Measurements from ENCODE around the gene PTPRE. TPM values are rescaled to one million over a fixed set of nuclear protein-coding genes. Genes with fewer than 3 reads are reported as not detected.
A peak's percentile ranks its signal among the peaks of the same experiment; 100 is the strongest.

PTPRE gene
- total RNA-seq, 6 donors from 2014 or later, result 49.9 to 89.2 (median 64.2) TPM

DNA sequence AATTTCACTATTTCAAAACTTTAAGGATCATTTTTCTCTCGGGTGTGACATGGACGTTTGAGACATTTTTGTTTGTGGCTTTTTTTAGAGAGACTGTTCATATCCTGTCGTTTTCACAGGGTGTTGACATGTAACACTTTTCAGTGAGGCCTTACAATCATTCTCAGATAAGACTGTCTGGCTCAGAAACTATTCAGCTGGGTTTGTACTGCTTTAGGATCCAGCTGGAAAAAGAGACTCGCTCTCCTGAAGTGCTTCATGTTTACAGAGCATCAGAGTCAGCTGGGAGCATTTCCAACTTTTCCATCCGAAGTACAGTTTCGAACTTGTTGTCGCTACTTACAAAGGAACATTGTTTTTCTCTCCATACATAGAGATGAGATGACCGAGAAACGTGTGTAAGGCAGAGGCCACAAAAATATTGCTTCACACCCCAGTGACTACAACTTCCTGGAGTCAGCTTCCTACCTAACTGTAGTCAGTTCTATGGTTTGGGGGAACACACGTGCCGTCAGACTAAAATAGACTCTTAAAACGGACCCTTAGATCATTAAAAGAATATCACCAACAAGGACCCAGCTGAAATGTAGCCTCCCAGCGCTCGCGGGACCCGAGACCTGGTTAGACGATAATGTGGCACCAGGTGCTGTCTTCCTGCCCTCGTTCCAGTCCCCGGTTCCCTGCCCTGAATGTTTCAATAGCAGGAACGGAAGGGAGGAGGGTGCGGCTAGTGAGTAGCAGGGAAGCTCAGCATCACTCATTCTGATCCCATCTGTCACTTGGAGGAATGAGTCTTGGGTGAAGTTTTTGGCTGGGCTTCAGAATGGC, 141.3 kb downstream of the PTPRE start:
- Histone ChIP-seq H3K4me1 (peaks cover 19 to 50% (median 43%) of the 10 kb centered on the region in 4 donors), H3K27me3 (no peaks in the 10 kb centered on the region), H3K4me3 (peak overlapping the region in 3 of 4 donors; percentile 25 to 50 (median 39)), H3K9me3 (no peaks in the 10 kb centered on the region), H3K36me3 (peaks cover 0 to 30% (median 5%) of the 10 kb centered on the region in 4 donors), H3K27ac (peak overlapping the region; percentile 87 to 89 (median 88))
- ATAC-seq (ENCODE audit: low FRiP score in 2 of 2), result peak in 1 of 2 donors; percentile 60
- 21 to 31% methylated on average over 21 of the region's 21 CpGs for WGBS, 2 donors
- TF ChIP-seq, protein P1, sequence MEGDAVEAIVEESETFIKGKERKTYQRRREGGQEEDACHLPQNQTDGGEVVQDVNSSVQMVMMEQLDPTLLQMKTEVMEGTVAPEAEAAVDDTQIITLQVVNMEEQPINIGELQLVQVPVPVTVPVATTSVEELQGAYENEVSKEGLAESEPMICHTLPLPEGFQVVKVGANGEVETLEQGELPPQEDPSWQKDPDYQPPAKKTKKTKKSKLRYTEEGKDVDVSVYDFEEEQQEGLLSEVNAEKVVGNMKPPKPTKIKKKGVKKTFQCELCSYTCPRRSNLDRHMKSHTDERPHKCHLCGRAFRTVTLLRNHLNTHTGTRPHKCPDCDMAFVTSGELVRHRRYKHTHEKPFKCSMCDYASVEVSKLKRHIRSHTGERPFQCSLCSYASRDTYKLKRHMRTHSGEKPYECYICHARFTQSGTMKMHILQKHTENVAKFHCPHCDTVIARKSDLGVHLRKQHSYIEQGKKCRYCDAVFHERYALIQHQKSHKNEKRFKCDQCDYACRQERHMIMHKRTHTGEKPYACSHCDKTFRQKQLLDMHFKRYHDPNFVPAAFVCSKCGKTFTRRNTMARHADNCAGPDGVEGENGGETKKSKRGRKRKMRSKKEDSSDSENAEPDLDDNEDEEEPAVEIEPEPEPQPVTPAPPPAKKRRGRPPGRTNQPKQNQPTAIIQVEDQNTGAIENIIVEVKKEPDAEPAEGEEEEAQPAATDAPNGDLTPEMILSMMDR (IDR thresholded peaks at IDR 0.05), result no peak
- no peak for TF ChIP-seq POLR2A (IDR thresholded peaks at IDR 0.05)
- peak in 1 of 2 donors; percentile 59 for DNase-seq

DNA sequence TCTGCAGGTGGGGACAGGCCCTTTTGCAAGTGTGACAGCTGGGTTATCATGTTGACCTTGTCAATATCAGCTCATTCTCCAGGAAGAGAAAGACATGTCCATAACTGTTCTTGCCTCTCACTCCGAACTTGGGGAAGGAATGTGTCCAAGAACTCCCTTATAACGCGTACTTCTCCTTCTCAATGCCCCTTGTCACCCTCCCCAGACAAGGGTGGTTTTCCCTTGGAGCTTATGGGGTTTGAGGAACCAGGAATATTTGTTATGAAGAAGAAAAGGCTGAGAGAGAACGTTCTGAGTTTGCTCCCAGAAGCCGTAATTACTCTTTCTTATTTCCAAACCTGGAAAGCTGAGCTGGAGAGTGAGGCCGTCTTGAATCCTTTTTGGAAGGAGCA, 141.9 kb downstream of the PTPRE start:
- DNase-seq (no peak), ATAC-seq (ENCODE audit: low FRiP score in 2 of 2) (no peak)
- Histone ChIP-seq H3K36me3 (peaks cover 0 to 33% (median 6%) of the 10 kb centered on the region in 4 donors), H3K4me3 (peak overlapping the region; percentile 22 to 50 (median 32)), H3K4me1 (peaks cover 19 to 54% (median 43%) of the 10 kb centered on the region in 4 donors), H3K9me3 (no peaks in the 10 kb centered on the region), H3K27ac (peak overlapping the region; percentile 87 to 89 (median 88)), H3K27me3 (no peaks in the 10 kb centered on the region)
- no peak for TF ChIP-seq POLR2A (IDR thresholded peaks at IDR 0.05)
- TF ChIP-seq EP300 (IDR thresholded peaks at IDR 0.05), result no peak
- TF ChIP-seq POLR2AphosphoS5 (IDR thresholded peaks at IDR 0.05), result no peak
- TF ChIP-seq, protein P1 (IDR thresholded peaks at IDR 0.05), result no peak
- 67 to 71% methylated on average over 6 of the region's 6 CpGs for WGBS, 2 donors

DNA sequence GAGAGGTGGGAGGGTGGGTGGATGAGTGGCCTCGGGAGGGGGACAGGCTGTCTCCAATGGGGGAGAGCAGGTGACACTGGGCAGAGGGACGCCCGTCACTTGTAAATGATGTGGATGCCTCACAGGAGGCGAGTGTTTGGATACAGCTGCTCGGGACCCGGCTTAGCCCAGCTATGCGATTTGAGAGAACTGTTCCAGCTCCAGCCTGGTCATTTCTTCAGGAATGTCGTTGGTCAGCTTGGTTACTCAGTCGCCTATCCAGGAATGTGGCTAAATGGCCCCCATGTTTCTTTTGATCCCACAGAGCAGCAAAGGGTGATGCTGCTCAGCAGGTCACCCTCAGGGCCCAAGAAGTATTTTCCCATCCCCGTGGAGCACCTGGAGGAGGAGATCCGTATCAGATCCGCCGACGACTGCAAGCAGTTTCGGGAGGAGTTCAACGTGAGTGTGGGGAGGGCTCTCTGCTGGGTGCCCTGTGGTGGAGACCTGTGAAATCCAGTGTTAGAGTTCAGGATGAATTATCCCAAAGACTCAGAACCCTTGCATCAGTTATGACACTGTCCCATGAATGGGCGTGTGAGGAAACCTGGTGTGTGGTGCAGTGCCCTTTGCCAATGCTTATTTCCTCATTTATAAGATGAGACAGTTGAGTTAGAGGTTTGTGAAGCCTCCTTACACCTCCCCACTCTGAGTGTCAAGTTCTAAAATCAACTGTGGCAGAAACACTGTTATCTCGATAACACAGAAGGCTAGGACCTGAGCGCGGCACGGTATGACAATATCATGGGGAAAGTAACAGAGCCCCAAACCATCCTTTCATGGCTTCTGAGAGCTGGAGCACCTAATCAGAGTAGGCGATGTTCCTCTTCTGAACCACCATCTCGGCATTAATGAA, 142.6 kb downstream of the PTPRE start:
- no peaks in the 10 kb centered on the region for H3K9me3 ChIP-seq
- H3K4me1 ChIP-seq, result peaks cover 19 to 54% (median 44%) of the 10 kb centered on the region in 4 donors
- peaks cover 0 to 35% (median 6%) of the 10 kb centered on the region in 4 donors for H3K36me3 ChIP-seq
- TF ChIP-seq POLR2A (IDR thresholded peaks at IDR 0.05), result peak in 1 of 4 donors; percentile 55
- TF ChIP-seq EP300 (IDR thresholded peaks at IDR 0.05), result no peak
- TF ChIP-seq POLR2AphosphoS5 (IDR thresholded peaks at IDR 0.05), result peak; percentile 43 to 72
- TF ChIP-seq, protein P1 (IDR thresholded peaks at IDR 0.05), result no peak
- H3K4me3 ChIP-seq, result peak overlapping the region; percentile 22 to 50 (median 32)
- H3K27ac ChIP-seq, result peak overlapping the region; percentile 87 to 89 (median 88)
- DNase-seq (peak in 1 of 2 donors; percentile 57), ATAC-seq (ENCODE audit: low FRiP score in 2 of 2) (no peak)
- no peaks in the 10 kb centered on the region for H3K27me3 ChIP-seq
- 78 to 90% methylated on average over 21 to 23 of the region's 23 CpGs for WGBS, 2 donors

DNA sequence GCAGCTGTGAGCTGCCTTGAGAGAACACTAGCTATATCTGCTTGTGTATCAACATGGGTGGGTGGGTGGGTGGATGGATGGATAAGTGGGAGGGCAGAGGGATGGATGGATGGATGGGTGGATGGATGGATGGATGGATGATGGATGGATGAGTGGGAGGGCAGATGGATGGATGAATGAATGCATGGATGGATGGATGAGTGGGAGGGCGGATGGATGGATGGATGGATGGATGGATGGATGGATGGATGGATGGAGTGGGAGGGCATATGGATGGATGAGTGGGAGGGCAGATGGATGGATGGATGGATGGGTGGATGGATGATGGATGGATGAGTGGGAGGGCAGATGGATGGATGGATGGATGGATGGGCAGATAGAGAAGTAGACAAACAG, 143.2 kb downstream of the PTPRE start:
- DNase-seq (no peak), ATAC-seq (ENCODE audit: low FRiP score in 2 of 2) (no peak)
- H3K27ac ChIP-seq, result peak overlapping the region; percentile 87 to 89 (median 88)
- 89 to 94% methylated on average over 1 of the region's 1 CpG for WGBS, 2 donors
- H3K4me3 ChIP-seq, result peak overlapping the region in 1 of 4 donors; percentile 50
- TF ChIP-seq, protein P1 (IDR thresholded peaks at IDR 0.05), result no peak
- no peak for TF ChIP-seq POLR2AphosphoS5 (IDR thresholded peaks at IDR 0.05)
- no peak for TF ChIP-seq EP300 (IDR thresholded peaks at IDR 0.05)
- TF ChIP-seq POLR2A (IDR thresholded peaks at IDR 0.05), result no peak
- peaks cover 0 to 41% (median 12%) of the 10 kb centered on the region in 4 donors for H3K36me3 ChIP-seq
- no peaks in the 10 kb centered on the region for H3K27me3 ChIP-seq
- peaks cover 19 to 60% (median 46%) of the 10 kb centered on the region in 4 donors for H3K4me1 ChIP-seq
- no peaks in the 10 kb centered on the region for H3K9me3 ChIP-seq

Data from upper lobe of left lung (tissue), 6 donors.